ENCODE measurements around the gene LRMDA. TPM values are rescaled to one million over a fixed set of nuclear protein-coding genes. Genes with fewer than 3 reads are reported as not detected.

The LRMDA gene
- total RNA-seq, 1 experiment from 2014 or later, result not detected

DNA sequence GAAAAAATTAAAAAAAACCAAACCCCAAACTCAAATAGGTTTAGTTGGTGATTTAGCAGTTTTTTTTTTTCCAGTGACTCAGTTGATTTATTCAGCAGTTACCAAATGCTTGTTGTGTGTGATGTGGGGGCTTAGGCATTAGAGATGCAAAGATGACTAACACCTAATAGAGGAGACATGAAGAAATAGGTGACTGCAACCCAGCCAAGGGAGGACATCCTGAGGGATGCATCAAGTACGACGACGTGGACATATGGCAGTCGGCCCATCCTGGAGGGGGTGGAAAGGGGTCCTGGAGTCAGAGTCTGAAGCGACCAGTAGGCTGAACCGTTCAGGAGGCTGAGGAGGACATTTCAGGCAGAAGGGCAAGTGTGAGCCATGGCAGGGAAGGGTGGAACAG is 35.5 kb downstream of the LRMDA start:
- TF ChIP-seq EZH2 (IDR thresholded peaks at IDR 0.05; ENCODE audit: borderline replicate concordance, low read depth, low read length, poor library complexity, severe bottlenecking), result no peak
- TF ChIP-seq, protein P1, sequence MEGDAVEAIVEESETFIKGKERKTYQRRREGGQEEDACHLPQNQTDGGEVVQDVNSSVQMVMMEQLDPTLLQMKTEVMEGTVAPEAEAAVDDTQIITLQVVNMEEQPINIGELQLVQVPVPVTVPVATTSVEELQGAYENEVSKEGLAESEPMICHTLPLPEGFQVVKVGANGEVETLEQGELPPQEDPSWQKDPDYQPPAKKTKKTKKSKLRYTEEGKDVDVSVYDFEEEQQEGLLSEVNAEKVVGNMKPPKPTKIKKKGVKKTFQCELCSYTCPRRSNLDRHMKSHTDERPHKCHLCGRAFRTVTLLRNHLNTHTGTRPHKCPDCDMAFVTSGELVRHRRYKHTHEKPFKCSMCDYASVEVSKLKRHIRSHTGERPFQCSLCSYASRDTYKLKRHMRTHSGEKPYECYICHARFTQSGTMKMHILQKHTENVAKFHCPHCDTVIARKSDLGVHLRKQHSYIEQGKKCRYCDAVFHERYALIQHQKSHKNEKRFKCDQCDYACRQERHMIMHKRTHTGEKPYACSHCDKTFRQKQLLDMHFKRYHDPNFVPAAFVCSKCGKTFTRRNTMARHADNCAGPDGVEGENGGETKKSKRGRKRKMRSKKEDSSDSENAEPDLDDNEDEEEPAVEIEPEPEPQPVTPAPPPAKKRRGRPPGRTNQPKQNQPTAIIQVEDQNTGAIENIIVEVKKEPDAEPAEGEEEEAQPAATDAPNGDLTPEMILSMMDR (conservative IDR thresholded peaks at IDR 0.05; ENCODE audit: low read depth, low read length), result no peak
- Histone ChIP-seq H3K9me3 (ENCODE audit: low read depth, low read length, poor library complexity, severe bottlenecking) (no peaks in the 10 kb centered on the region), H3K4me1 (ENCODE audit: insufficient read depth, low read length, poor library complexity, severe bottlenecking) (no peaks in the 10 kb centered on the region), H3K36me3 (ENCODE audit: insufficient read depth, low read length, poor library complexity, severe bottlenecking) (no peaks in the 10 kb centered on the region), H3K27ac (ENCODE audit: low read depth, low read length, poor library complexity, severe bottlenecking) (no peak overlapping the region), H3K27me3 (replicated peaks; ENCODE audit: insufficient read depth, low read depth, low read length, poor library complexity) (peaks cover 18% of the 10 kb centered on the region), H3K4me3 (ENCODE audit: low read depth, low read length, poor library complexity, severe bottlenecking) (no peak overlapping the region)
- no peak for DNase-seq (ENCODE audit: low spot score)
- intact Hi-C loops (cut with micrococcal nuclease; ENCODE audit: unreplicated experiment), result no loop called here
- CTCF ChIA-PET, result no interaction called here
- POLR2A ChIA-PET (ENCODE audit: low non-redundant PET), result no interaction called here
- BruUV-seq (replicated peaks), result no TSS peak

DNA sequence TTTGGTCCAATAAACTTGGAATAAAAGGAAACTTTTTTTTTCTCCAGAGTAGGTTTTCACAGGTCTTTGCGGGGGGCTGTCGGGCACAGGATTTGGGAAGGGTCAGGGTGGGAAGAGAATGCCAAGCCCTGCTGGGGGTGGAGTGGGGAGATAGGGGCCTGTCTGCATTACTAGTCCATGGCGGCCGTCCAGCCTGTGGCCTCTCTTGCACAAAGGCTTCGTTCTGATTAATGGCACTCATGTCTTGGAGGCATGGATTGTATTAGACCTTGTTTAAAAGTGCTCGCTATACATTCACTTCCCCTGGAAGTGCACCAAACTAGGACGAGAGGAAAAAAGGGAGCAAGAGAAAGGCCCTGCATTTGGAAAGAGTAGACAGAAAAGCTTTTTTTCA is 37.2 kb downstream of the LRMDA start:
- no peak for DNase-seq (ENCODE audit: low spot score)
- Histone ChIP-seq H3K27ac (ENCODE audit: low read depth, low read length, poor library complexity, severe bottlenecking) (no peak overlapping the region), H3K36me3 (ENCODE audit: insufficient read depth, low read length, poor library complexity, severe bottlenecking) (no peaks in the 10 kb centered on the region), H3K4me1 (ENCODE audit: insufficient read depth, low read length, poor library complexity, severe bottlenecking) (no peaks in the 10 kb centered on the region), H3K4me3 (ENCODE audit: low read depth, low read length, poor library complexity, severe bottlenecking) (no peak overlapping the region), H3K27me3 (replicated peaks; ENCODE audit: insufficient read depth, low read depth, low read length, poor library complexity) (peaks cover 9% of the 10 kb centered on the region), H3K9me3 (ENCODE audit: low read depth, low read length, poor library complexity, severe bottlenecking) (no peaks in the 10 kb centered on the region)
- intact Hi-C loops (cut with micrococcal nuclease; ENCODE audit: unreplicated experiment), result no loop called here
- BruUV-seq (replicated peaks), result no TSS peak
- TF ChIP-seq, protein P1 (conservative IDR thresholded peaks at IDR 0.05; ENCODE audit: low read depth, low read length), result no peak
- no peak for TF ChIP-seq EZH2 (IDR thresholded peaks at IDR 0.05; ENCODE audit: borderline replicate concordance, low read depth, low read length, poor library complexity, severe bottlenecking)
- ChIA-PET CTCF (no interaction called here), POLR2A (ENCODE audit: low non-redundant PET) (no interaction called here)

DNA sequence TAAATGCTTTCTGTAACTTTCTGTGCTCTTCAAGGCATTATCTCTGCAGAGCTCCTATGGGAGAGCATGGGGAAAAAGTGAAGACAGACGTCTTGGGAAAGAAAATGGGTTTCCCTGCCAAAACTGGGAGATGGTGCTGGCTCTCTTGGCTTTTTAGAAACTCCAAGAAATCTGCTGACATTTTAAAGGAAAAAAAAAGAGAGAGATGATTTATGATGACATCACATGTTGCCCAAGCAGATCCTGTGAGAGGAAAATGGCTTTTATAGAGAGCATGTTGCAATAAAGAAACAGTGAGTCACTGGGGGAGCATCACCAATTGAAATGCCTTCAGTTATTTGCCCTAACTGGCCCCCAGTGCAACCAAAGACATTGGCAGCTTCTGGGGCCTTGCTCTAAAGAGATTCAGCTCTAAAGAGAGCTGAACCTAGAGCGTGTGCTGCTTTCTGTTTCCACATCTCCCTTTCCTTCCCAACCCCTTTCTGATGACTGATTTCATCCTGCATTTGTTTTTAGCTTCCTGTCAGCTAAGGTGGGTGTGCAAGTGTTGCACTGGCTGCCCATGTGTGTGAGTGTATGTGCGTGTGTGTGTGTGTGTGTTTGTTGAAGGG is 37.7 kb downstream of the LRMDA start:
- ChIA-PET POLR2A (ENCODE audit: low non-redundant PET) (no interaction called here), CTCF (no interaction called here)
- Histone ChIP-seq H3K4me1 (ENCODE audit: insufficient read depth, low read length, poor library complexity, severe bottlenecking) (no peaks in the 10 kb centered on the region), H3K27ac (ENCODE audit: low read depth, low read length, poor library complexity, severe bottlenecking) (no peak overlapping the region), H3K27me3 (replicated peaks; ENCODE audit: insufficient read depth, low read depth, low read length, poor library complexity) (peaks cover 9% of the 10 kb centered on the region), H3K9me3 (ENCODE audit: low read depth, low read length, poor library complexity, severe bottlenecking) (no peaks in the 10 kb centered on the region), H3K36me3 (ENCODE audit: insufficient read depth, low read length, poor library complexity, severe bottlenecking) (no peaks in the 10 kb centered on the region), H3K4me3 (ENCODE audit: low read depth, low read length, poor library complexity, severe bottlenecking) (no peak overlapping the region)
- BruUV-seq (replicated peaks), result no TSS peak
- DNase-seq (ENCODE audit: low spot score), result peak; percentile 5
- intact Hi-C loops (cut with micrococcal nuclease; ENCODE audit: unreplicated experiment), result no loop called here
- no peak for TF ChIP-seq EZH2 (IDR thresholded peaks at IDR 0.05; ENCODE audit: borderline replicate concordance, low read depth, low read length, poor library complexity, severe bottlenecking)
- TF ChIP-seq, protein P1 (conservative IDR thresholded peaks at IDR 0.05; ENCODE audit: low read depth, low read length), result no peak
